Measurements from ENCODE around the gene TESMIN.

TESMIN gene

GRCh38 chr11:68693484-68693882 lies 57.8 kb downstream of the TESMIN start:
- DNase-seq (ENCODE audit: low read depth in 2 of 2): no peak
- no peak overlapping the region for H3K4me3 ChIP-seq (replicated peaks in 1 of 2; ENCODE audit: low read depth in 2 of 2, low read length in 2 of 2)
- TF ChIP-seq, protein P1, sequence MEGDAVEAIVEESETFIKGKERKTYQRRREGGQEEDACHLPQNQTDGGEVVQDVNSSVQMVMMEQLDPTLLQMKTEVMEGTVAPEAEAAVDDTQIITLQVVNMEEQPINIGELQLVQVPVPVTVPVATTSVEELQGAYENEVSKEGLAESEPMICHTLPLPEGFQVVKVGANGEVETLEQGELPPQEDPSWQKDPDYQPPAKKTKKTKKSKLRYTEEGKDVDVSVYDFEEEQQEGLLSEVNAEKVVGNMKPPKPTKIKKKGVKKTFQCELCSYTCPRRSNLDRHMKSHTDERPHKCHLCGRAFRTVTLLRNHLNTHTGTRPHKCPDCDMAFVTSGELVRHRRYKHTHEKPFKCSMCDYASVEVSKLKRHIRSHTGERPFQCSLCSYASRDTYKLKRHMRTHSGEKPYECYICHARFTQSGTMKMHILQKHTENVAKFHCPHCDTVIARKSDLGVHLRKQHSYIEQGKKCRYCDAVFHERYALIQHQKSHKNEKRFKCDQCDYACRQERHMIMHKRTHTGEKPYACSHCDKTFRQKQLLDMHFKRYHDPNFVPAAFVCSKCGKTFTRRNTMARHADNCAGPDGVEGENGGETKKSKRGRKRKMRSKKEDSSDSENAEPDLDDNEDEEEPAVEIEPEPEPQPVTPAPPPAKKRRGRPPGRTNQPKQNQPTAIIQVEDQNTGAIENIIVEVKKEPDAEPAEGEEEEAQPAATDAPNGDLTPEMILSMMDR (IDR thresholded peaks at IDR 0.05; ENCODE audit: low read depth, low read length): no peak

GRCh38 chr11:68692871-68693483 lies 58.3 kb downstream of the TESMIN start:
- no peak for DNase-seq (ENCODE audit: low read depth in 2 of 2)
- TF ChIP-seq, protein P1 (IDR thresholded peaks at IDR 0.05; ENCODE audit: low read depth, low read length): no peak
- H3K4me3 ChIP-seq (replicated peaks in 1 of 2; ENCODE audit: low read depth in 2 of 2, low read length in 2 of 2): no peak overlapping the region

DNA sequence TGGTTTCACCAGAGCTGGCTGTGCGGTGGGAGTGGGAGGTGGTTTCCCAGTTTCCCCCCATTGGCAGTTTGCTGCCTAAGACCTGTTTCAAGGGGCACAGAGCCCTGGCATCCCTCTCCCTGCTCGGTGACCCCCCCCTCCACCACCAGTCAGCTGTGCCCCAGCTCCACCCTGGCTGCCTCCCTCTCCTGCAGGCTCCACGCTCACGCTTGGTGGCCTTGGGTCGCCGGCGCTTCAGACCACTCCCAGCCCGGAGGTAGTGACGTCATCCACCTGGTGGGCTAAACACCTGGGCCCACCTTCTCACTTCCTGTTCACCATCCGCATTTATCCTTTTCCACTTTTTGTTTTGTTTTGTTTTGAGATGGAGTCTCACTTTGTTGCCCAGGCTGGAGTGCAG lies 59.2 kb downstream of the TESMIN start:
- TF ChIP-seq, protein P1 (IDR thresholded peaks at IDR 0.05; ENCODE audit: low read depth, low read length): no peak

DNA sequence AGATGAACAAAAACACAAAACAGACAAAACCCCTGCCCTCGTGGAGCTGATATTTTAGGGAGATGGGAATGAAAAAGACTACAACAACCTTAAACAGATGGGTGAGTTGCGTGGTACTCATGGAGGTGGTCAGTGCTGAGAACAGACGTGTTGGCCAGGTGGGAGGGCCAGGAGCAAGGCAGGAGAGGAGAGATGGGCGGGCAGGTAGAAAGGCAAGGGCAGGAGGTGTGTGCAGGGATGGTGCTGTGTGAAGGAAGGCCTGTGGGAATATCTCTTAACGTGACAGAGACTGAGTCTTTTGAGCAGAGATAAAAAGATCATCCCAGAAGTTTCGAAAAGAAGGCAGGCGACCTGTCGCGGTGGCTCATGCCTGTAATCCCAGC lies 59.9 kb downstream of the TESMIN start:
- TF ChIP-seq, protein P1 (IDR thresholded peaks at IDR 0.05; ENCODE audit: low read depth, low read length): no peak
- DNase-seq (ENCODE audit: low read depth in 2 of 2): no peak

More for the DNA sequence above, 59.2 kb downstream of the TESMIN start:
- H3K4me3 ChIP-seq (replicated peaks in 1 of 2; ENCODE audit: low read depth in 2 of 2, low read length in 2 of 2): no peak overlapping the region
- DNase-seq (ENCODE audit: low read depth in 2 of 2): no peak

GRCh38 chr11:68690671-68691401 lies 60.5 kb downstream of the TESMIN start:
- DNase-seq (ENCODE audit: low read depth in 2 of 2): no peak

More for the DNA sequence above, 59.9 kb downstream of the TESMIN start:
- no peak overlapping the region for H3K4me3 ChIP-seq (replicated peaks in 1 of 2; ENCODE audit: low read depth in 2 of 2, low read length in 2 of 2)

GRCh38 chr11:68689737-68690625 lies 61.3 kb downstream of the TESMIN start:
- TF ChIP-seq, protein P1 (IDR thresholded peaks at IDR 0.05; ENCODE audit: low read depth, low read length): no peak
- no peak overlapping the region for H3K4me3 ChIP-seq (replicated peaks in 1 of 2; ENCODE audit: low read depth in 2 of 2, low read length in 2 of 2)
- DNase-seq (ENCODE audit: low read depth in 2 of 2): no peak

More at GRCh38 chr11:68690671-68691401, 60.5 kb downstream of the TESMIN start:
- TF ChIP-seq, protein P1 (IDR thresholded peaks at IDR 0.05; ENCODE audit: low read depth, low read length): no peak
- no peak overlapping the region for H3K4me3 ChIP-seq (replicated peaks in 1 of 2; ENCODE audit: low read depth in 2 of 2, low read length in 2 of 2)
